ENCODE results near the gene FBXO10. TPM values are rescaled to one million over a fixed set of nuclear protein-coding genes. Genes with fewer than 3 reads are reported as not detected.

The FBXO10 gene
- total and polyA plus RNA-seq, 2 of the 8 experiments (the other 6 are each of a cell fraction or from before 2014, with no cell fraction given): 13.1 to 13.9 TPM

- POLR2A ChIA-PET (ENCODE audit: partially characterized antibody): interaction anchor here (1.0 to 1.4 kb wide), 2 partner anchors 11 kb away, joined by 3 to 4 read pairs; no protein-coding TSS in a partner anchor
- Histone ChIP-seq H4K5ac (ENCODE audit: insufficient read length, low read depth, low read length) (no peak overlapping the region), H3K27ac (ENCODE audit: low read depth, low read length) (no peak overlapping the region), H3K9me3 (ENCODE audit: insufficient read depth in 2 of 2, low read depth in 1 of 2, low read length in 1 of 2) (no peaks in the 10 kb centered on the region), H3K4ac (replicated peaks; ENCODE audit: insufficient read length, low read depth, low read length) (no peak overlapping the region), H2BK5ac (ENCODE audit: low read depth, low read length) (no peak overlapping the region), H2AFZ (ENCODE audit: low read length) (no peak overlapping the region), H3K4me1 (replicated peaks in 1 of 4; ENCODE audit: control insufficient read depth in 3 of 4, insufficient read depth in 4 of 4, low read length in 3 of 4) (peaks cover 0 to 3% (median under 1%) of the 10 kb centered on the region in 4 experiments; a peak in 3 of 7 replicates), H3K56ac (replicated peaks; ENCODE audit: insufficient read length, low read depth, low read length) (no peak overlapping the region), H2BK15ac (ENCODE audit: low read length) (no peak overlapping the region), H3K18ac (ENCODE audit: extremely low read depth, low read length) (no peak overlapping the region), H3K4me2 (ENCODE audit: insufficient read depth in 1 of 2, low read depth in 2 of 2, low read length in 2 of 2) (no peak overlapping the region), H3K36me3 (ENCODE audit: control insufficient read depth in 2 of 4, insufficient read depth in 4 of 4, low read length in 3 of 4) (no peaks in the 10 kb centered on the region), H3K79me2 (ENCODE audit: control insufficient read depth in 1 of 2, insufficient read depth in 2 of 2, low read length in 2 of 2) (no peaks in the 10 kb centered on the region; a peak in 1 of 4 replicates), H2AK5ac (ENCODE audit: low read depth, low read length) (no peak overlapping the region), H3K79me1 (ENCODE audit: low read depth, low read length) (no peaks in the 10 kb centered on the region), H2BK120ac (replicated peaks; ENCODE audit: low read depth, low read length) (no peak overlapping the region), H2BK12ac (ENCODE audit: low read depth, low read length) (no peak overlapping the region), H2BK20ac (ENCODE audit: low read length) (no peak overlapping the region), H3K9ac (replicated peaks in 1 of 4; ENCODE audit: extremely low read depth in 1 of 4, low read depth in 3 of 4, low read length in 3 of 4) (no peak overlapping the region), H3K23ac (ENCODE audit: insufficient read length) (no peak overlapping the region), H4K91ac (replicated peaks; ENCODE audit: insufficient read length, low read length) (no peak overlapping the region), H3K4me3 (ENCODE audit: extremely low read depth in 1 of 4, insufficient read depth in 2 of 4, low read depth in 3 of 4, low read length in 4 of 4) (no peak overlapping the region), H3K14ac (ENCODE audit: insufficient read length) (no peak overlapping the region), H3K23me2 (ENCODE audit: low read depth, low read length) (no peaks in the 10 kb centered on the region), H4K20me1 (replicated peaks in 1 of 2; ENCODE audit: control insufficient read depth in 1 of 2, insufficient read depth in 2 of 2, low read length in 2 of 2) (no peaks in the 10 kb centered on the region), H4K8ac (ENCODE audit: extremely low read depth, insufficient read depth, low read length) (no peak overlapping the region), H3K27me3 (replicated peaks in 1 of 4; ENCODE audit: control insufficient read depth in 3 of 4, extremely low read depth in 1 of 4, insufficient read depth in 3 of 4, low read length in 3 of 4) (no peaks in the 10 kb centered on the region)
- CTCF ChIA-PET (ENCODE audit: partially characterized antibody): no interaction called here
- 85% methylated on average over 4 of the region's 4 CpGs; no CpG with 5 or more reads in 1 of the 2 experiments for WGBS, 2 experiments (ENCODE audit: extremely low coverage in 1 of 2, insufficient coverage in 1 of 2, insufficient read length in 1 of 2, insufficient replicate concordance in 2 of 2, low coverage in 1 of 2, low lambda C conversion rate in 2 of 2, missing lambda C conversion rate in 1 of 2)
- no peak for TF ChIP-seq KDM4A (IDR thresholded peaks at IDR 0.05; ENCODE audit: low read depth, low read length, severe bottlenecking)
- no peak for TF ChIP-seq TEAD4 (IDR thresholded peaks at IDR 0.05; ENCODE audit: low read depth, low read length)
- TF ChIP-seq EGR1 (IDR thresholded peaks at IDR 0.05; ENCODE audit: borderline replicate concordance, low read depth, low read length): no peak
- TF ChIP-seq CHD1 (IDR thresholded peaks at IDR 0.05; ENCODE audit: low read depth, low read length): no peak
- no peak for TF ChIP-seq CBX5 (IDR thresholded peaks at IDR 0.05; ENCODE audit: low read depth, low read length)
- no peak for TF ChIP-seq RFX5 (IDR thresholded peaks at IDR 0.05; ENCODE audit: borderline replicate concordance, low read depth, low read length)
- no peak for TF ChIP-seq JUND (IDR thresholded peaks at IDR 0.05; ENCODE audit: low read length)
- no peak for TF ChIP-seq SIX5 (IDR thresholded peaks at IDR 0.05; ENCODE audit: low read depth, low read length)
- no peak for TF ChIP-seq GABPA (IDR thresholded peaks at IDR 0.05; ENCODE audit: borderline replicate concordance, insufficient read depth, low read length)
- no peak for TF ChIP-seq USF2 (IDR thresholded peaks at IDR 0.05; ENCODE audit: low read length)
- FAIRE-seq (no peak), DNase-seq (ENCODE audit: low read depth in 1 of 2, low spot score in 2 of 2) (no peak)
Observed at GRCh38 chr9:37618817-37619216, 42.6 kb upstream of the FBXO10 start.
